ENCODE measurements around the gene DCAF17.

DCAF17 gene

GRCh38 chr2:171513719-171514160 lies 79.7 kb downstream of the DCAF17 start (continued):
- TF ChIP-seq, protein P1, sequence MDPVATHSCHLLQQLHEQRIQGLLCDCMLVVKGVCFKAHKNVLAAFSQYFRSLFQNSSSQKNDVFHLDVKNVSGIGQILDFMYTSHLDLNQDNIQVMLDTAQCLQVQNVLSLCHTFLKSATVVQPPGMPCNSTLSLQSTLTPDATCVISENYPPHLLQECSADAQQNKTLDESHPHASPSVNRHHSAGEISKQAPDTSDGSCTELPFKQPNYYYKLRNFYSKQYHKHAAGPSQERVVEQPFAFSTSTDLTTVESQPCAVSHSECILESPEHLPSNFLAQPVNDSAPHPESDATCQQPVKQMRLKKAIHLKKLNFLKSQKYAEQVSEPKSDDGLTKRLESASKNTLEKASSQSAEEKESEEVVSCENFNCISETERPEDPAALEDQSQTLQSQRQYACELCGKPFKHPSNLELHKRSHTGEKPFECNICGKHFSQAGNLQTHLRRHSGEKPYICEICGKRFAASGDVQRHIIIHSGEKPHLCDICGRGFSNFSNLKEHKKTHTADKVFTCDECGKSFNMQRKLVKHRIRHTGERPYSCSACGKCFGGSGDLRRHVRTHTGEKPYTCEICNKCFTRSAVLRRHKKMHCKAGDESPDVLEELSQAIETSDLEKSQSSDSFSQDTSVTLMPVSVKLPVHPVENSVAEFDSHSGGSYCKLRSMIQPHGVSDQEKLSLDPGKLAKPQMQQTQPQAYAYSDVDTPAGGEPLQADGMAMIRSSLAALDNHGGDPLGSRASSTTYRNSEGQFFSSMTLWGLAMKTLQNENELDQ (tag by site-specific recombination; IDR thresholded peaks at IDR 0.05; ENCODE audit: low read depth): no peak
- TF ChIP-seq ZNF16 (tag by site-specific recombination; IDR thresholded peaks at IDR 0.05; ENCODE audit: low read depth): no peak
- no peak for TF ChIP-seq SALL2 (tag by site-specific recombination; IDR thresholded peaks at IDR 0.05; ENCODE audit: borderline replicate concordance)
- no peak for TF ChIP-seq ZNF391 (tag by site-specific recombination; IDR thresholded peaks at IDR 0.05; ENCODE audit: borderline replicate concordance, low read depth)
- TF ChIP-seq ZNF37A (tag by site-specific recombination; IDR thresholded peaks at IDR 0.05): no peak
- no peak for TF ChIP-seq ZNF548 (tag by site-specific recombination; IDR thresholded peaks at IDR 0.05)
- no peak for TF ChIP-seq ZNF501 (tag by site-specific recombination; IDR thresholded peaks at IDR 0.05)
- no peak for TF ChIP-seq ZNF324 (tag by site-specific recombination; IDR thresholded peaks at IDR 0.05)
- TF ChIP-seq ZNF510 (tag by site-specific recombination; IDR thresholded peaks at IDR 0.05; ENCODE audit: insufficient replicate concordance): no peak
- TF ChIP-seq ZNF354C (tag by site-specific recombination; IDR thresholded peaks at IDR 0.05; ENCODE audit: borderline replicate concordance, low read depth): no peak
- no peak for TF ChIP-seq ZNF341 (tag by site-specific recombination; IDR thresholded peaks at IDR 0.05; ENCODE audit: low read depth)
- no peak for TF ChIP-seq ZNF768 (tag by site-specific recombination; IDR thresholded peaks at IDR 0.05)

GRCh38 chr2:171514908-171515582 lies 81.0 kb downstream of the DCAF17 start:
- Histone ChIP-seq H3K36me3 (ENCODE audit: control insufficient read depth in 2 of 2, insufficient read depth in 1 of 2, low read length in 2 of 2) (no peaks in the 10 kb centered on the region), H3K4me3 (ENCODE audit: low read depth, low read length) (no peak overlapping the region), H3K4me1 (ENCODE audit: control insufficient read depth, insufficient read depth, low read length) (no peaks in the 10 kb centered on the region), H3K9me3 (ENCODE audit: control insufficient read depth, insufficient read depth, low read depth, low read length) (no peaks in the 10 kb centered on the region), H3K27ac (ENCODE audit: extremely low read depth, low read depth, low read length) (no peak overlapping the region)
- POLR2A ChIA-PET: no interaction called here
- CTCF ChIA-PET: interaction anchor here (0.6 to 1.5 kb wide), 2 partner anchors 16 to 1107 kb away, joined by 3 to 5 read pairs; no protein-coding TSS in a partner anchor
- TF ChIP-seq ZNF398 (tag by site-specific recombination; IDR thresholded peaks at IDR 0.05): no peak
- no peak for TF ChIP-seq HIC1 (tag by site-specific recombination; IDR thresholded peaks at IDR 0.05)
- no peak for TF ChIP-seq PATZ1 (tag by site-specific recombination; IDR thresholded peaks at IDR 0.05)
- no peak for TF ChIP-seq GLIS2 (tag by site-specific recombination; IDR thresholded peaks at IDR 0.05)
- TF ChIP-seq INSM2 (tag by site-specific recombination; IDR thresholded peaks at IDR 0.05): no peak
- no peak for TF ChIP-seq ZNF830 (tag by site-specific recombination; IDR thresholded peaks at IDR 0.05; ENCODE audit: low read depth)
- TF ChIP-seq, protein P2, sequence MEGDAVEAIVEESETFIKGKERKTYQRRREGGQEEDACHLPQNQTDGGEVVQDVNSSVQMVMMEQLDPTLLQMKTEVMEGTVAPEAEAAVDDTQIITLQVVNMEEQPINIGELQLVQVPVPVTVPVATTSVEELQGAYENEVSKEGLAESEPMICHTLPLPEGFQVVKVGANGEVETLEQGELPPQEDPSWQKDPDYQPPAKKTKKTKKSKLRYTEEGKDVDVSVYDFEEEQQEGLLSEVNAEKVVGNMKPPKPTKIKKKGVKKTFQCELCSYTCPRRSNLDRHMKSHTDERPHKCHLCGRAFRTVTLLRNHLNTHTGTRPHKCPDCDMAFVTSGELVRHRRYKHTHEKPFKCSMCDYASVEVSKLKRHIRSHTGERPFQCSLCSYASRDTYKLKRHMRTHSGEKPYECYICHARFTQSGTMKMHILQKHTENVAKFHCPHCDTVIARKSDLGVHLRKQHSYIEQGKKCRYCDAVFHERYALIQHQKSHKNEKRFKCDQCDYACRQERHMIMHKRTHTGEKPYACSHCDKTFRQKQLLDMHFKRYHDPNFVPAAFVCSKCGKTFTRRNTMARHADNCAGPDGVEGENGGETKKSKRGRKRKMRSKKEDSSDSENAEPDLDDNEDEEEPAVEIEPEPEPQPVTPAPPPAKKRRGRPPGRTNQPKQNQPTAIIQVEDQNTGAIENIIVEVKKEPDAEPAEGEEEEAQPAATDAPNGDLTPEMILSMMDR (tag by site-specific recombination; IDR thresholded peaks at IDR 0.05): no peak
- no peak for TF ChIP-seq ZNF549 (tag by site-specific recombination; IDR thresholded peaks at IDR 0.05)
- TF ChIP-seq ZNF350 (tag by site-specific recombination; IDR thresholded peaks at IDR 0.05): no peak
- no peak for TF ChIP-seq ZNF221 (tag by site-specific recombination; IDR thresholded peaks at IDR 0.05; ENCODE audit: borderline replicate concordance)
- no peak for TF ChIP-seq ZNF561 (tag by site-specific recombination; IDR thresholded peaks at IDR 0.05; ENCODE audit: borderline replicate concordance)
- no peak for TF ChIP-seq ZSCAN16 (tag by site-specific recombination; IDR thresholded peaks at IDR 0.05)

All from HEK293 (cell line).